NCI-H2081 (cell line): ENCODE measurements around the gene SLC9B1.
A peak's percentile ranks its signal among the peaks of the same experiment; 100 is the strongest.

Experiments used
- DNase-seq, 2 experiments: peaks; one replicate each; lab custom pipeline; 2025; lab: John Stamatoyannopoulos, UW

SLC9B1 gene, protein sequence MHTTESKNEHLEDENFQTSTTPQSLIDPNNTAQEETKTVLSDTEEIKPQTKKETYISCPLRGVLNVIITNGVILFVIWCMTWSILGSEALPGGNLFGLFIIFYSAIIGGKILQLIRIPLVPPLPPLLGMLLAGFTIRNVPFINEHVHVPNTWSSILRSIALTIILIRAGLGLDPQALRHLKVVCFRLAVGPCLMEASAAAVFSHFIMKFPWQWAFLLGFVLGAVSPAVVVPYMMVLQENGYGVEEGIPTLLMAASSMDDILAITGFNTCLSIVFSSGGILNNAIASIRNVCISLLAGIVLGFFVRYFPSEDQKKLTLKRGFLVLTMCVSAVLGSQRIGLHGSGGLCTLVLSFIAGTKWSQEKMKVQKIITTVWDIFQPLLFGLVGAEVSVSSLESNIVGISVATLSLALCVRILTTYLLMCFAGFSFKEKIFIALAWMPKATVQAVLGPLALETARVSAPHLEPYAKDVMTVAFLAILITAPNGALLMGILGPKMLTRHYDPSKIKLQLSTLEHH

DNA sequence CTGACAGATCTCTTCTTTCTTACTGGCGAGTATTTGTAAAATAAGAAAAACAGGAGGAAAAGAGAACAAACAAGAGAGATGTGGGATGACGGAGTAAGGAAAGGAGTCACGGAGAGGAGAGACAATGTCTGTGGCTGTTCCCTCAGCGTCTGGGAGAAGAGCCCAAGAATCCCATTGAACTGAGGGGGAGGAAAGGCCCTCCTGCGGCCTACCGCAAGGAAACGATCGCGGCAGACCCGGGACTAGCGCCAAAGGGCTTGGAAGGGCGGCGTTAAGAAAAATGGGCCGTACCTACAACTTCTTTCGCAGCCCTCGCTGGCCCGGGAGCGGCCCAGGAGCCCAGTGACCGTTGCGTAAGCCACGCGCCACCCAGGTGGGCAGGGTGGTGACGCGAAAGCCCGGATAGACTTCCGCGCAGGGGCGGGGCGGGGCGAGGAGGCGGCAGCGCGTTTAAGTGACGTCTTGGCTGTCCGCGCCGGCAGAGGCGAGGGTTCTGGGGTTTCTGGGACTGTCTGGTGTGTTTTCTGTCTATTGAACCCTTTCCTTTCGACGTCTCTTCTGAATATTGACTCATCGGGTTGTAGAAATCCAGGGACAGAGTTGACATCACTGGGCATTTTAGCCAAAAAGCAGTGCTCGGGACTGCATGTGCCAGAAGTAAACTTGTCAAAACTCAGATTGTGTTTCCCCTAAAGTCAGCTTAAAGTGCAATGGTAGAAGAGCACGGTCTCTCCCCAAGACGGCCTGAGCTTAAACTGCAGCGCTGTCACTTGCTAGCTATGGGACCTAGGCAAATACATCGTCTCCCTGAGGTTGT is at the start of gene SLC9B1:
Gene SLC9B1, minus strand, starts transcription at position 398 of the 817 bp plus-strand sequence. CDS start 27,994 bp downstream, outside the sequence.
- peak; percentile 85 to 88 for DNase-seq

DNA sequence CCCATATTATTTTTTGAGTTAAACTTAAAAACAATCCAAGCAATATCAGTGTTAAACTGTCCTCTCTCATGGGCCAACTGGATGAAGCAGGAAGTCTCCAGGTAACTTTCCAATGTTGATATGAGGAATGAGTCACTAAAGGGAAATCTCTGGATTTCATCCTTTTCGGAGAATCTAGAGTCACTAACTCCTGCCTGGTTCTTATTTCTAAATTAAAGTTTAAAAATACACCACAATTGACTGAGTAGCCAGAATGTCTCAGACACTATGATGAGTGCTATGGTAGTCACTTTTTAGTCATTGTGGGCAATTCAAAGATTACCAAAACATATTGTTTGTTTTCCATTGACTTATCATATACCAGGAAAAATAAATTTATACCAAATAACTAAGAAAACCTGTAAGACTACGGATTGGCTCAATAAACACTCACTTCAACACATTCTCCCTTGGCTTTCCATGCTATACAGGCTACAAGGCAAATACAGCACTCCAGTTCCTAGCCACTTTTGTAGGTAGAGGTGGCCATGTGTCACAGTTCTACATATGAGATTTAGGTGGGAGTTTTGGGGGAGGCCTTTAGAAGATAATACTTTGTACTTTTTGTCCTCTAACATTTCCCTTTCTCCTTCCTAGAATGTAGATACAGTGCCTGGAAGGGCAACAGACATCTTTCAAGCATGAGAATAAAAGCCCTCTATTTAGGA is 48.5 kb upstream of the SLC9B1 start:
- DNase-seq, result no peak

DNA sequence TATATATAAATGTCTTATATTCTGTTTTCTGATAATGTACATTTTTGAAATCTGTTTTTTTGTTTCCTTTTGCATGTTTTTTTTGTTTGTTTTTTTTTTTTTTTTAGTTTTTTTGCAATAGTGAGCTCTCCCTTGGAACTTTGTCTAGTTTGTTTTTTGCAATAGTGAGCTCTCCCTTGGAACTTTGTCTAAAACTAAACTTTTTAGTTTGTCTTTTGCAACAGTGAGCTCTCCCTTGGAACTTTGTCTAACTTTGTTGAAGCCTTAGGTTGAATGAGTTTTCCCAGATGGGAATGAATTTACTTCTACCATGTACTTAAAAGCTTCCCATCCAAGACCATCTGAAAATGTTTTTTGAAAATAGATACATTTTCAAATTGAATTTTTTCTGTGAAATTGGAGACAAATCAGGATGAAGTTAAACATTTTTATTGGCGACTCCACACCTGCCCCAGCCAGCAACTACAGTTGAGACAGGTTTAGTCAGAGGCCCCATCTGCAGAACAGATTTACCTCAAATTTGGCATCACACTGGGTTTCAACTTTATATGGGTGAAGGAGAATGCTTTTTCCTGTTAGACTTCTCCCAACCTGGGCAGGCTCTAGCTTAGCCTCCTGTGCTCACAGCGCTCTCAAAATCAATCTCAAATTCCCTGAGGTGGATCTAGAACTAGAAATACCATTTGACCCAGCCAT is 41.1 kb upstream of the SLC9B1 start:
- no peak for DNase-seq

DNA sequence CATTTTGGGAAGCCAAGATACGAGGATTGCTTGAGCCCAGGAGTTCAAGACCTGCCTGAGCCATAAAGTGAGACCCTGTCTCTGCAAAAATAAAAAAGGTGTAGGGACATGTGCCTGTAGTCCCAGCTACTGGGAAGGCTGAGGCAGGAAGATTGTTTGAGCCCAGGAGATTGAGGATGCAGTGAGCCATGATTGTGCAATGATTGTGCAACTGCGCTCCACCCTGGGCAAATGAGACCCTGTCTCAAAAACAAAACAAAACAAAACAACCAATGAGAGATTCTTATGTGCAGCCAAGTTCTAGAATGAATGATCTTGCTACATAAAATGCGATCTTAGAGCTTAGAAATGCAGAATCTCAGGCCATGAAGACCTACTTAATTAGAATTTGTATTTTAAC is 34.5 kb upstream of the SLC9B1 start:
- no peak for DNase-seq

DNA sequence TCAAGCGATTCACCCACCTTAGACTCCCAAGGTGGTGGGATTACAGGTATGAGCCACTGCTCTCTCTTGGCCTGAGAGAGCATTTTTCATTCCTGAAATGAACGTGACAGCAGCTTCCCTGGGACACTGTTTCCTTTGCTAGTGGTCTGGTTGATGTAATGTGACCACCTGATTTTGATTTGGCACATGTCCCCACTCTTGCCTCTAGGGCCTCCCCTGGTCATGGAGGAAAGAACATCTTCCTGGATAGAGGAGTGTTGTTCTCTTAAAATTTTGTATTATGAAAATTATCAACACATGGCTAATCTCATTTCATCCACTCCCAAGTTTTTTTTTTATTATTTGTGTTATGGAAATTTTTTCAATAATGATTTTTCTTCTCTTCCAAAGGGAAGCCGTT is 33.3 kb upstream of the SLC9B1 start:
- no peak for DNase-seq

DNA sequence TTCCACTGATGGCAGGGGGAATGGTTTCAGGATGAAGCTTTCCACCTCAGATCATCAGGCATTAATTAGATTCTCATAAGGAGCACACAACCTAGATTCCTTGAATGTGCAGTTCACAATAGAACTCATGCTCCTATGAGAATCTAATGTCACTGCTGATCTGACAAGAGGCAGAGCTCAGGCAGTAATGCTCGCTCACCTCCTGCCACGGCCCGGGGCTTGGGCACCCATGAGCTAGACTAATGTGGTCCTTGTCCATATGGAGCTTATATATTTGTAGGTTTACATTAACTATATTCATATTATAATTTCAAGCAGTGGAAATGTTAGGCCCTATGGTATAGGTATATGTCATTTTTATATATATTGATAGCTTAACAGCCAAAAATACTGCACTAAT is 32.6 kb upstream of the SLC9B1 start:
- DNase-seq, result no peak

DNA sequence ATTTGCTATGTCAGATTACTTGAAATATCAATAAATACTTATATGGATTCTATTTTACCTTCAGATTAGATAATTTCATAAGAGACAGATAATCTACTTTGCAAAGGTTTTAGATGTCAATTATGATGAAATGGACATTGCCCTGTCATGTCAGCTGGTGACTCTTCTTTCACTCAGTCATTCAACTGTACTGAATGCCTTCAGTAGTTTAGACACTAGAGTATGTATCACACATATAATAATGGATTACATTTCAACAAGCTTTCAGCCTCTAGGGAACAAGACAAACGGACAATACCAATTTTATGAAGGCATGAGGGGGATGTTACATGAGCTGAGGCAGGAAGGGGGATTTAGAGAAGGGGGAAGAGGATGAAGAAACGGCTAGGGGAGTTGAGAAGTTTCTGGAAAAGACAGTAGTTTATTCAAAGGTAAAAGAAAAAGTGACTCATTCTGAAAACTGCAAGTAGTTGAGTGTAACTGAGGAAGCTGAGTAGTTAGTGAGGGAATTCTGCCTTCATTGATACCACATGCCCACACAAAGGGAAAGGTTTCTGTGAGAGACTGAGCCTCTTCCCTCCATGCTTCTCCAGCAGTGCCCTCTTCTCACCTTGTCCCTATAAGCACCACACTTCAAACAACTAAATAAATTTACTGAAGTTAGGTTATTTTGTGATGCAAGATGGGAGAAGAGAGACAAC is 31.4 kb upstream of the SLC9B1 start:
- no peak for DNase-seq

- peak in 1 of 2 experiments; percentile 1 for DNase-seq
These were observed 27.1 kb upstream of the SLC9B1 start for GRCh38 chr4:103046416-103047290.

GRCh38 chr4:103044183-103044582 is 24.7 kb upstream of the SLC9B1 start:
- DNase-seq, result no peak

DNA sequence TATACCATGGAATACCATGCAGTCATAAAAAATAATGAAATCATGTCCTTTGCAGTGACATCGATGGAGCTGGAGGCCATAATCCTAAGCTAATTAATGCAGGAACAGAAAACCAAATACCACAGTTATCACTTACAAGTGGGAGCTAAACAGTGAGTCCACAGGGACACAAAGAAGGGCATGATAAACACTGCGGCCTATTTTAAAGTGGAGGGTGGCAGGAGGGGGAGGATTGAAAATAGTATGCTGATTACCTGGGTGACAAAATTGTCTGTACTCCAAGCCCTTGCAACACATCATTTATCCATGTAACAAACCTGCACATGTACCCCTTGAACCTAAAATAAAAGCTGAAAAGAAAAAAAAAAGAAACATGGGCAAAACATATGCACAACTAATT is 16.7 kb upstream of the SLC9B1 start:
- no peak for DNase-seq

DNA sequence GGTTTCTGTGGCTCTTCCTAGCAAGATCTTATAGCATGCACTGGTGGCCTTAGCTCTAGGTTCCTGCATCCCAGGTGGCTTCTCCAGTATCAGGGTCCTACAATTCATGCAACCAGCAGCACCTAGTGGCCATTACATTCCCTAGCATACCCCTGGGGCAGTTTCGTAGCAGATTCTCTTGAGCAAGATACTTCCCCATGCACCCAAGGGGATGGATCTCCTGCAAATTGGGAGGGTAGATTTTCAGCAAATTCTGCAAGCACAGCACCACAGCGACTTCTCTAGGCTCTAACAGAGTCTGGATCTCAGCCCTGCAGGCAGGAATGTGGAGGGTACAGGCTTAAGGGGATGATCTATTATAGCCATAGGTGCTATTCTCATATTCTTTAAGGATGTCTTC is 13.1 kb upstream of the SLC9B1 start:
- DNase-seq, result peak in 1 of 2 experiments; percentile 14

DNA sequence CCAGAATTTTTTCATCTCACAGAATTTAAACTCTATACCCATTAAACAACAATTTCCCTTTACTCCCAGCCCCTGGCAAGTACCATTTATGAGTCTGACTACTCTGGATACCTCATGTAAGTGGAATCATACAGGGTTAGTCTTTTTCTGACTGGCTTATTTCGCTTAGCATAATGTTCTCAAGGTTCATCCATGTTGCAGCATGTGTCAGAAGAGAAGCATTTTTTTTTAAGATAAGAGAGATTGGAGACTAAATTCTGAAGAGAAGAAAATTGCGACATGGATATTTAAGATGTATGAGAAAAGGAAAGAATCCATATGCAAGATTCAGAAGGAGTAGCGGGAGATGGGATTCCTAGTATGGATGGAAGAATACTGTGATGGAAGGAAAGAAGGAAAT is 11.3 kb upstream of the SLC9B1 start:
- no peak for DNase-seq

DNA sequence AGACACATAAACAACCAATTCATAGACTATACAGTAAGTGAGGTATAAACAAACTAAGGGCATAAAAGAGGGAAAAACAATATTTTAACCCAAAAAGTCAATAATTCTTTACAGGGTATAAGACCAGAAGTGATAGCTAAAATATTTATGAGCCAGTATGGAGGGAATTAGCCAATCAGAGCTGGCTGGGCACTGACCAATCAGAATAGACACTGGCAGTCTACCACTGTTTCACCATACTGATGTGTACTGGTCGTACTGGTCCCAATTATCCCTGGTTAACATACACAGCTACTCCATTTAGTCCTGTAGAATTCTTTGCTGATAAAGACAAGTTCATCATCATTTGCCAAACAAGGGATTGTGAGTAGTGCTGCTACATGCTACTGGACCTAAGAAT is 9.8 kb upstream of the SLC9B1 start:
- no peak for DNase-seq

- no peak for DNase-seq
These were observed 7.4 kb upstream of the SLC9B1 start for GRCh38 chr4:103026868-103027267.

GRCh38 chr4:103024996-103025395 is 5.5 kb upstream of the SLC9B1 start:
- no peak for DNase-seq

- no peak for DNase-seq
These were observed 1.6 kb upstream of the SLC9B1 start for GRCh38 chr4:103021120-103021519.

DNA sequence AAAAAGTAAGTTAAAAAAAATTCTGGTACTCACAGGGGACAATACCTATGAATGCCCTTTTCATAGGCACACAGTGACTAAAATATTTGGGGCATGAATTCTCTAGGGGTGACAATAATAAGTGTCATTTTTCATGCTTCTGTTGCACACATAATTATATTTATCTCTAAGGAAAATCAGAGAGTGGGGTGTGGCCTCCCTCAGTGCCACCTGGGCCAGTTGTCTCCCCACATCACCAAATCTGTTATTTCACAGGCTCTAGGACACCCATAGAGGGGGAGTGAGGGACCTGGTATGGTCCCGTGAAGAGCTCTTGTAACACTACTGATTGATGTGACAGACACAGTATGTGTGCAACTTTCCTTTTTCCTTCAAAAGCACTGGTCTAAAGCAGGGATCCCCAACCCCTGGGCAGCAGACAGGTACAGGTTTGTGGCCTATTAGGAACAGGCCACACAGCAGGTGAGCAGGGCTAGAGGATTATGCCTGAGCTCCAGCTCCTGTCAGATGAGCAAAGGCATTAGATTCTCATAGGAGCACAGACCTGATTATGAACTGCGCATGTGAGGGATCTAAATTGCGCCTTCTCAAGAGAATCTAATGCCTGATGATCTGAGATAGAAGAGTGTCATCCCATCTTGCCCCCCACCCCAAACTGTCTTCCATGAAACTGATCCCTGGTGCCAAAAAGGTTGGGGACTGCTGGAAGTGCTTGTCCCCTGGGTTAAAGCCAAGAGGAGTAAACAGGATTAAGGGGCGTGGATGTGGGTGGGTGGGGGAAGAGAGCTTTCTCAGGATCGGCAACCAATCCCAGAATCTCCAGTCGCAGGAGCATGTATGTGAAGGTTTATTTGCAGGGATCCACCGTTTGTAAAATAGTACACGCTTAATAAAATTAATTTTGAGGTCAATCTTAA is 856 bp downstream of the SLC9B1 start:
- DNase-seq, result peak in 1 of 2 experiments; percentile 10

DNA sequence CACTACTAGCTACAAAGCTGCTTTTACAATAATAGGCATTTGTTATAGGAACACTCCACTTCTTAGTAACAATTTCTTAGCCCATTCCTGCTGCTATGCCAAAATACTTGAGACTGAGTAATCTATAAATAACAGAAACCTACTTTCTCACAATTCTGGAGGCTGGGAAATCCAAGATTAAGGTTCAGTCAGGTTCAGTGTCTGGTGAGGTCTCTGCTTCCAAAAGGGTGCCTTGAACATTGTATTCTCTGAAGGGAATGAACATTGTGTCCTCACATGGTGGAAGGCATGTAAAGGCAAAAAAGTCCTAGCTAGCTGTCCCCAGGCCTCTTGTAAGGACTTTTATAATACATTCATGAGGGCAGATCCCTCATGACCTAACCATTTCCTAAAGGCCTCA is 7.0 kb downstream of the SLC9B1 start:
- no peak for DNase-seq

GRCh38 chr4:103012060-103012459 is 7.4 kb downstream of the SLC9B1 start:
- DNase-seq, result no peak
